ENCODE results near the gene ARID3A.

The ARID3A gene

GRCh38 chr19:1004204-1004802 lies 78.5 kb downstream of the ARID3A start:
- TF ChIP-seq EZH2 (IDR thresholded peaks at IDR 0.05), result no peak
- no peak for TF ChIP-seq FOXP2 (optimal IDR thresholded peaks at IDR 0.05; ENCODE audit: control extremely low read depth, extremely low read length, insufficient read depth)
- TF ChIP-seq POLR2AphosphoS5 (IDR thresholded peaks at IDR 0.05; ENCODE audit: borderline replicate concordance, low read depth, low read length), result no peak
- Histone ChIP-seq H3K36me3 (ENCODE audit: insufficient read depth, low read length) (no peaks in the 10 kb centered on the region), H3K27ac (no peak overlapping the region), H3K9ac (ENCODE audit: insufficient read length) (no peak overlapping the region), H3K9me3 (ENCODE audit: low read depth, low read length) (no peaks in the 10 kb centered on the region), H3K4me3 (no peak overlapping the region)
- no peak for DNase-seq (ENCODE audit: low read depth, low spot score)

GRCh38 chr19:1004803-1005664 lies 79.2 kb downstream of the ARID3A start:
- Histone ChIP-seq H3K27ac (no peak overlapping the region), H3K9me3 (ENCODE audit: low read depth, low read length) (no peaks in the 10 kb centered on the region), H3K4me3 (no peak overlapping the region), H3K36me3 (ENCODE audit: insufficient read depth, low read length) (no peaks in the 10 kb centered on the region; the same call in 1 of the 2 replicates), H3K9ac (ENCODE audit: insufficient read length) (no peak overlapping the region)
- no peak for DNase-seq (ENCODE audit: low read depth, low spot score)
- TF ChIP-seq EZH2 (IDR thresholded peaks at IDR 0.05), result no peak
- TF ChIP-seq POLR2AphosphoS5 (IDR thresholded peaks at IDR 0.05; ENCODE audit: borderline replicate concordance, low read depth, low read length), result no peak
- no peak for TF ChIP-seq FOXP2 (optimal IDR thresholded peaks at IDR 0.05; ENCODE audit: control extremely low read depth, extremely low read length, insufficient read depth)

- TF ChIP-seq FOXP2 (optimal IDR thresholded peaks at IDR 0.05; ENCODE audit: control extremely low read depth, extremely low read length, insufficient read depth) (no peak), EZH2 (IDR thresholded peaks at IDR 0.05) (no peak), POLR2AphosphoS5 (IDR thresholded peaks at IDR 0.05; ENCODE audit: borderline replicate concordance, low read depth, low read length) (no peak)
- DNase-seq (ENCODE audit: low read depth, low spot score), result no peak
- H3K9ac ChIP-seq (ENCODE audit: insufficient read length), result no peak overlapping the region
Measured at GRCh38 chr19:1006711-1007398, 81.0 kb downstream of the ARID3A start.

GRCh38 chr19:1007399-1008251 lies 81.8 kb downstream of the ARID3A start:
- H3K4me3 ChIP-seq, result no peak overlapping the region
- peaks cover 6% of the 10 kb centered on the region; the same call in 1 of the 2 replicates for H3K36me3 ChIP-seq (ENCODE audit: insufficient read depth, low read length)
- no peak overlapping the region for H3K27ac ChIP-seq
- H3K9ac ChIP-seq (ENCODE audit: insufficient read length), result no peak overlapping the region
- DNase-seq (ENCODE audit: low read depth, low spot score), result no peak
- no peak for TF ChIP-seq POLR2AphosphoS5 (IDR thresholded peaks at IDR 0.05; ENCODE audit: borderline replicate concordance, low read depth, low read length)
- TF ChIP-seq FOXP2 (optimal IDR thresholded peaks at IDR 0.05; ENCODE audit: control extremely low read depth, extremely low read length, insufficient read depth), result no peak
- no peak for TF ChIP-seq EZH2 (IDR thresholded peaks at IDR 0.05)
- H3K9me3 ChIP-seq (ENCODE audit: low read depth, low read length), result no peaks in the 10 kb centered on the region

More at GRCh38 chr19:1006711-1007398, 81.0 kb downstream of the ARID3A start:
- H3K9me3 ChIP-seq (ENCODE audit: low read depth, low read length), result no peaks in the 10 kb centered on the region
- peaks cover 3% of the 10 kb centered on the region; the same call in 1 of the 2 replicates for H3K36me3 ChIP-seq (ENCODE audit: insufficient read depth, low read length)
- H3K27ac ChIP-seq, result no peak overlapping the region
- no peak overlapping the region for H3K4me3 ChIP-seq

GRCh38 chr19:1008268-1009040 lies 82.6 kb downstream of the ARID3A start:
- DNase-seq (ENCODE audit: low read depth, low spot score), result no peak
- TF ChIP-seq FOXP2 (optimal IDR thresholded peaks at IDR 0.05; ENCODE audit: control extremely low read depth, extremely low read length, insufficient read depth), result no peak
- H3K4me3 ChIP-seq, result no peak overlapping the region
- peaks cover 11% of the 10 kb centered on the region; the same call in 1 of the 2 replicates for H3K36me3 ChIP-seq (ENCODE audit: insufficient read depth, low read length)
- H3K9me3 ChIP-seq (ENCODE audit: low read depth, low read length), result no peaks in the 10 kb centered on the region
- H3K27ac ChIP-seq, result no peak overlapping the region
- no peak overlapping the region for H3K9ac ChIP-seq (ENCODE audit: insufficient read length)

- H3K9ac ChIP-seq (ENCODE audit: insufficient read length), result no peak overlapping the region
- no peaks in the 10 kb centered on the region for H3K9me3 ChIP-seq (ENCODE audit: low read depth, low read length)
- no peak overlapping the region for H3K4me3 ChIP-seq
- H3K27ac ChIP-seq, result no peak overlapping the region
- TF ChIP-seq POLR2AphosphoS5 (IDR thresholded peaks at IDR 0.05; ENCODE audit: borderline replicate concordance, low read depth, low read length) (no peak; the same call in 1 of the 2 replicates), EZH2 (IDR thresholded peaks at IDR 0.05) (no peak), FOXP2 (optimal IDR thresholded peaks at IDR 0.05; ENCODE audit: control extremely low read depth, extremely low read length, insufficient read depth) (no peak)
- peaks cover 11% of the 10 kb centered on the region; the same call in 1 of the 2 replicates for H3K36me3 ChIP-seq (ENCODE audit: insufficient read depth, low read length)
- DNase-seq (ENCODE audit: low read depth, low spot score), result no peak
Measured at GRCh38 chr19:1009041-1009980, 83.5 kb downstream of the ARID3A start.

Measured in SK-N-MC (cell line).